ENCODE measurements around the gene TXN2.

GRCh38 chr22:36460202-36460601, 21.2 kb downstream of the TXN2 start:
- TF ChIP-seq CTCF (IDR thresholded peaks at IDR 0.05; ENCODE audit: low read depth, low read length, poor library complexity, severe bottlenecking) (no peak), EZH2phosphoT487 (IDR thresholded peaks at IDR 0.05; ENCODE audit: borderline replicate concordance, low read length) (no peak)
